Measurements from ENCODE around the gene METTL8. TPM values are rescaled to one million over a fixed set of nuclear protein-coding genes. Genes with fewer than 3 reads are reported as not detected.
"Not testable (repeated sequence)": the region's sequence is repeated elsewhere in the genome, so short reads cannot be mapped to it uniquely, and the experiment has no call there.

The METTL8 gene
- total RNA-seq, 1 experiment from 2014 or later = 25.7 TPM

DNA sequence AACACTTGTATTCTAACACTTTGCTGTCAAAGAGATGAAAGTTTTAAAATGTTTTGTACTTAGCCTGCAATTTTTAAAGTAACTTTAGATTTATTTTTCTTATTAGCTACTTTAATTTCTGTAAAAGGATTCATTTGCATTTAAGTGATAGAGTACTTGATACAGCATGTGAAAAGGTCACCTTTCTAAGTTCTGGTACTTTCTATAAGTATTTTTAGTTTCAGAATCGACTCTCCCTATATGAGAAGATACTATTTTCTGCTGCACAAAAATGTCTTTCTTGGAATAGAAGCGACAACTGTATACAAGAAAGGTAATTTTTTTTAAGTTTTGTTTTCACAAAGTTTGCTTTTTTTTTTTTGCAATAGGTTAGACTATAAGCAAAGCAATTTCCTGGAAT is 72.9 kb downstream of the METTL8 start:
- no TSS peak for BruUV-seq (replicated peaks)
- Mint-ChIP-seq H3K4me1 (ENCODE audit: low read depth, unreplicated experiment) (no peaks in the 10 kb centered on the region), H3K27me3 (ENCODE audit: insufficient read depth, unreplicated experiment) (no peaks in the 10 kb centered on the region), H3K9me3 (ENCODE audit: unreplicated experiment) (peaks cover 7% of the 10 kb centered on the region), H3K4me3 (ENCODE audit: unreplicated experiment) (no peak overlapping the region), H3K36me3 (ENCODE audit: insufficient read depth, unreplicated experiment) (no peaks in the 10 kb centered on the region), H3K27ac (ENCODE audit: unreplicated experiment) (no peak overlapping the region)
- TF ChIP-seq, protein P1, sequence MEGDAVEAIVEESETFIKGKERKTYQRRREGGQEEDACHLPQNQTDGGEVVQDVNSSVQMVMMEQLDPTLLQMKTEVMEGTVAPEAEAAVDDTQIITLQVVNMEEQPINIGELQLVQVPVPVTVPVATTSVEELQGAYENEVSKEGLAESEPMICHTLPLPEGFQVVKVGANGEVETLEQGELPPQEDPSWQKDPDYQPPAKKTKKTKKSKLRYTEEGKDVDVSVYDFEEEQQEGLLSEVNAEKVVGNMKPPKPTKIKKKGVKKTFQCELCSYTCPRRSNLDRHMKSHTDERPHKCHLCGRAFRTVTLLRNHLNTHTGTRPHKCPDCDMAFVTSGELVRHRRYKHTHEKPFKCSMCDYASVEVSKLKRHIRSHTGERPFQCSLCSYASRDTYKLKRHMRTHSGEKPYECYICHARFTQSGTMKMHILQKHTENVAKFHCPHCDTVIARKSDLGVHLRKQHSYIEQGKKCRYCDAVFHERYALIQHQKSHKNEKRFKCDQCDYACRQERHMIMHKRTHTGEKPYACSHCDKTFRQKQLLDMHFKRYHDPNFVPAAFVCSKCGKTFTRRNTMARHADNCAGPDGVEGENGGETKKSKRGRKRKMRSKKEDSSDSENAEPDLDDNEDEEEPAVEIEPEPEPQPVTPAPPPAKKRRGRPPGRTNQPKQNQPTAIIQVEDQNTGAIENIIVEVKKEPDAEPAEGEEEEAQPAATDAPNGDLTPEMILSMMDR (IDR thresholded peaks at IDR 0.05; ENCODE audit: insufficient read depth in 1 of 2, low read depth in 1 of 2, low read length in 1 of 2, severe bottlenecking in 1 of 2, unreplicated experiment in 1 of 2) = no peak
- H3K4me3 ChIP-seq (ENCODE audit: low read depth, low read length) = no peak overlapping the region
- H3K4me1 ChIP-seq = no peaks in the 10 kb centered on the region
- intact Hi-C loops (cut with micrococcal nuclease; ENCODE audit: unreplicated experiment) = no loop called here
- ChIA-PET POLR2A (no interaction called here), CTCF (no interaction called here)
- DNase-seq = no peak
- H3K36me3 ChIP-seq (ENCODE audit: control insufficient read depth, insufficient read depth, low read length) = no peaks in the 10 kb centered on the region; the same call in 1 of the 2 replicates
- no peaks in the 10 kb centered on the region for H3K9me3 ChIP-seq
- no peaks in the 10 kb centered on the region for H3K27me3 ChIP-seq (replicated peaks; ENCODE audit: control insufficient read depth, insufficient read depth, low read length)

DNA sequence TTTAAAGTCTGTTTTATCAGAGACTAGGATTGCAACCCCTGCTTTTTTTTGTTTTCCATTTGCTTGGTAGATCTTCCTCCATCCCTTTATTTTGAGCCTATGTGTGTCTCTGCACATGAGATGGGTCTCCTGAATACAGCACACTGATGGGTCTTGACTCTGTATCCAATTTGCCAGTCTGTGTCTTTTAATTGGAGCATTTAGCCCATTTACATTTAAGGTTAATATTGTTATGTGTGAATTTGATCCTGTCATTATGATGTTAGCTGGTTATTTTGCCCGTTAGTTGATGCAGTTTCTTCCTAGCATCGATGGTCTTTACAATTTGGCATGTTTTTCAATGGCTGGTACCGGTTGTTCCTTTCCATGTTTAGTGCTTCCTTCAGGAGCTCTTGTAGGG is 80.0 kb downstream of the METTL8 start:
- intact Hi-C loops (cut with micrococcal nuclease; ENCODE audit: unreplicated experiment); POLR2A ChIA-PET; DNase-seq; BruUV-seq (replicated peaks); H3K9me3 Mint-ChIP-seq (ENCODE audit: unreplicated experiment); H3K4me1 Mint-ChIP-seq (ENCODE audit: low read depth, unreplicated experiment); H3K27ac Mint-ChIP-seq (ENCODE audit: unreplicated experiment); H3K36me3 ChIP-seq (ENCODE audit: control insufficient read depth, insufficient read depth, low read length); H3K4me3 Mint-ChIP-seq (ENCODE audit: unreplicated experiment); CTCF ChIA-PET; H3K27me3 Mint-ChIP-seq (ENCODE audit: insufficient read depth, unreplicated experiment); H3K9me3 ChIP-seq; H3K4me3 ChIP-seq (ENCODE audit: low read depth, low read length); H3K4me1 ChIP-seq; H3K27me3 ChIP-seq (replicated peaks; ENCODE audit: control insufficient read depth, insufficient read depth, low read length): not testable (repeated sequence)
- H3K36me3 Mint-ChIP-seq (ENCODE audit: insufficient read depth, unreplicated experiment) = peaks cover 10% of the 10 kb centered on the region

DNA sequence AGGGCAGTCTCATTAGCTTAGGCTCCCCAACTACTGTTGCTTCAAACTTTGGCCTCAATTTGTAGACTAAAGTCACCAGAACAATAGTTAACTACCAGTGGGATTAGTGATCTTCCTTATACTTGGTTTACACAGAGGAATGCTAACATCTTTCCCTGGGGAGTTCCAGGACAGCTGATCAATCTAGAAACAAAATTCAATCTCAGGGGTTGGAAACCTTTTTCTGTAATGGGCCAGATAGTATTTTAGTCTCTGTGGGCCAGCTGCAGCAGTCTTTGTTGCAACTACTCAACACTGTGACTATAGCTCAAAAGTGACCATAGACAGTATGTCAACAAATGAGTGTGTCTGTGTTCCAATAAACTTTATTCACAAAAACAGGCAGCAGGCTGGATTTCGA is 85.7 kb downstream of the METTL8 start:
- no peak overlapping the region for H3K4me3 Mint-ChIP-seq (ENCODE audit: unreplicated experiment)
- DNase-seq = no peak
- no peaks in the 10 kb centered on the region for H3K27me3 Mint-ChIP-seq (ENCODE audit: insufficient read depth, unreplicated experiment)
- no peak overlapping the region for H3K27ac Mint-ChIP-seq (ENCODE audit: unreplicated experiment)
- peaks cover 3% of the 10 kb centered on the region for H3K36me3 Mint-ChIP-seq (ENCODE audit: insufficient read depth, unreplicated experiment)
- TF ChIP-seq, protein P1 (IDR thresholded peaks at IDR 0.05; ENCODE audit: insufficient read depth in 1 of 2, low read depth in 1 of 2, low read length in 1 of 2, severe bottlenecking in 1 of 2, unreplicated experiment in 1 of 2) = no peak
- intact Hi-C loops (cut with micrococcal nuclease; ENCODE audit: unreplicated experiment) = no loop called here
- Histone ChIP-seq H3K4me1 (no peaks in the 10 kb centered on the region), H3K27me3 (replicated peaks; ENCODE audit: control insufficient read depth, insufficient read depth, low read length) (no peaks in the 10 kb centered on the region), H3K4me3 (ENCODE audit: low read depth, low read length) (no peak overlapping the region), H3K36me3 (ENCODE audit: control insufficient read depth, insufficient read depth, low read length) (no peaks in the 10 kb centered on the region), H3K9me3 (no peaks in the 10 kb centered on the region)
- H3K4me1 Mint-ChIP-seq (ENCODE audit: low read depth, unreplicated experiment) = peaks cover 7% of the 10 kb centered on the region
- no TSS peak for BruUV-seq (replicated peaks)
- H3K9me3 Mint-ChIP-seq (ENCODE audit: unreplicated experiment) = no peaks in the 10 kb centered on the region
- ChIA-PET CTCF (no interaction called here), POLR2A (no interaction called here)

DNA sequence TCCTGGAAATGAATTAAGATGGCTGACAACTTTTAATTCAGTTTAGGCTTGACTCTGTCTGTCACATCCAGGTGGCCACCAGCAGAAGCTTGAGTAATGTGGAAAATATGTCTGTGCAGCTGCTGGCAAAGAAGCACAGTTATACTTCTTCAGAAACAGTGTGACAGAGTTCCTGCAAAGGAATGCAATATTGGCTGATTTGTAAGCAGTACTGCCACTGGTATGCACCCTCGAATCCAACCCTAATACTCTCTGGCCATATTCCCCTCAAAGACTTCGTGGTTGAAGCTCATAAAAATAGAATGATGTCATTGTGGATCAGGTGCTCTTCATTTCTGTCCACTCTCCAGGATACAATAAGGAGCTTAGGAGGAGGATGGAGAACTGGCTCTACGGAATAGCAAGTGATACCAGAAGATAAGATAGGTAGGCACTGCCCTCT is 86.2 kb downstream of the METTL8 start:
- Histone ChIP-seq H3K4me3 (ENCODE audit: low read depth, low read length) (no peak overlapping the region), H3K36me3 (ENCODE audit: control insufficient read depth, insufficient read depth, low read length) (no peaks in the 10 kb centered on the region), H3K4me1 (no peaks in the 10 kb centered on the region), H3K9me3 (no peaks in the 10 kb centered on the region), H3K27me3 (replicated peaks; ENCODE audit: control insufficient read depth, insufficient read depth, low read length) (no peaks in the 10 kb centered on the region)
- Mint-ChIP-seq H3K9me3 (ENCODE audit: unreplicated experiment) (no peaks in the 10 kb centered on the region), H3K4me1 (ENCODE audit: low read depth, unreplicated experiment) (peaks cover 7% of the 10 kb centered on the region), H3K4me3 (ENCODE audit: unreplicated experiment) (no peak overlapping the region), H3K27me3 (ENCODE audit: insufficient read depth, unreplicated experiment) (no peaks in the 10 kb centered on the region), H3K36me3 (ENCODE audit: insufficient read depth, unreplicated experiment) (no peaks in the 10 kb centered on the region), H3K27ac (ENCODE audit: unreplicated experiment) (no peak overlapping the region)
- ChIA-PET CTCF (no interaction called here), POLR2A (no interaction called here)
- BruUV-seq (replicated peaks) = no TSS peak
- intact Hi-C loops (cut with micrococcal nuclease; ENCODE audit: unreplicated experiment) = loop anchor here (1.0 kb wide), 1 partner anchor 69 kb away; no protein-coding TSS in a partner anchor
- no peak for DNase-seq
- TF ChIP-seq, protein P1 (IDR thresholded peaks at IDR 0.05; ENCODE audit: insufficient read depth in 1 of 2, low read depth in 1 of 2, low read length in 1 of 2, severe bottlenecking in 1 of 2, unreplicated experiment in 1 of 2) = no peak
